HepG2 (cell line): ENCODE results near the gene BARHL2. TPM values are rescaled to one million over a fixed set of nuclear protein-coding genes. Genes with fewer than 3 reads are reported as not detected.

ENCODE experiments used
- ATAC-seq: fragments of 200-7000 bp; cut with Tn5 transposase; 3 replicates; pipeline ENCODE4 v1.9.1; 2020; ENCODE audit warnings: mild to moderate bottlenecking, moderate library complexity
- BruUV-seq: library from RNA; stranded (reverse); fragments of 400-500 nt; replicated peaks from 2 replicates; lab custom pipeline; 2021; lab: Mats Ljungman, UMichigan
- CTCF ChIA-PET: fragments of 300-600 bp; formaldehyde crosslinking; extraction: SDS; loops from one replicate; lab custom pipeline; 2021; ENCODE audit warnings: low total read pairs, inconsistent platforms, low intra/inter-chr PET ratio; lab: Yijun Ruan, JAX
- POLR2A ChIA-PET: fragments of 350-600 bp; sonication (Branson Sonifier 250); formaldehyde crosslinking; loops from one replicate; lab custom pipeline; 2020; ENCODE audit warnings: antibody characterized with exemption, inconsistent platforms; lab: Yijun Ruan, JAX
- DNase-seq: peaks from one replicate; pipeline ENCODE4 v3.0.0-alpha.2; 2015; ENCODE audit warnings: low spot score
- FAIRE-seq: peaks from 3 replicates; lab custom pipeline; 2011; peaks lifted over from hg19 to GRCh38; lab: Jason Lieb, UNC
- H2AFZ ChIP-seq: one replicate; pipeline ENCODE4 v1.6.1; 2011; ENCODE audit warnings: low read length, inconsistent platforms
- H3K27ac ChIP-seq: fragments of 300-600 bp; 3 replicates; pipeline ENCODE4 v1.8.0; 2011; ENCODE audit warnings: mixed run types, mild to moderate bottlenecking, mixed read lengths, low read length, inconsistent platforms; ENCODE audit not compliant: insufficient read depth; ENCODE audit errors: extremely low read length
- H3K27me3 ChIP-seq, 2 experiments: fragments of 200-600 bp in 1 of 2; 2 replicates in 1 of 2; 3 replicates in 1 of 2; pipeline versions ENCODE4 v1.6.0 to v1.8.0; 2011; ENCODE audit warnings: low read length in 2 of 2, mild to moderate bottlenecking in 2 of 2, moderate library complexity in 2 of 2, inconsistent platforms in 1 of 2; ENCODE audit not compliant: insufficient read depth in 2 of 2, control insufficient read depth in 1 of 2
- H3K36me3 ChIP-seq, 2 experiments: fragments of 200-600 bp in 1 of 2; replicated peaks in 1 of 2; 2 replicates in 1 of 2; 3 replicates in 1 of 2; pipeline versions ENCODE4 v1.5.1 to v1.8.0; 2011; ENCODE audit warnings: low read length in 2 of 2, inconsistent platforms in 1 of 2; ENCODE audit not compliant: insufficient read depth in 2 of 2, control insufficient read depth in 1 of 2
- H3K4me1 ChIP-seq: 2 replicates; pipeline ENCODE4 v1.5.1; 2012; ENCODE audit warnings: low read length, inconsistent platforms; ENCODE audit not compliant: insufficient read depth
- H3K4me2 ChIP-seq: 2 replicates; pipeline ENCODE4 v1.6.0; 2011; ENCODE audit warnings: low read depth, low read length, inconsistent platforms
- H3K4me3 ChIP-seq, 3 experiments: fragments of 200-600 bp in 1 of 3; sonication (generic), shearing (Covaris generic) in 1 of 3; replicated peaks in 1 of 3; 2 replicates each; pipeline ENCODE4 v1.5.1; 2011 to 2016; ENCODE audit warnings: low read length in 3 of 3, inconsistent platforms in 2 of 3, low read depth in 2 of 3, mild to moderate bottlenecking in 2 of 3, control low read depth in 1 of 3, mixed read lengths in 1 of 3; ENCODE audit not compliant: insufficient read depth in 1 of 3
- H3K79me2 ChIP-seq: one replicate; pipeline ENCODE4 v1.6.1; 2011; ENCODE audit warnings: low read length, inconsistent platforms; ENCODE audit not compliant: insufficient read depth
- H3K9ac ChIP-seq: 2 replicates; pipeline ENCODE4 v1.6.0; 2011; ENCODE audit warnings: mild to moderate bottlenecking, low read depth, low read length, inconsistent platforms; ENCODE audit not compliant: insufficient read depth
- H3K9me3 ChIP-seq: 2 replicates; pipeline ENCODE4 v1.5.1; 2012; ENCODE audit warnings: mild to moderate bottlenecking, low read length
- H4K20me1 ChIP-seq: 2 replicates; pipeline ENCODE4 v1.6.0; 2011; ENCODE audit warnings: inconsistent platforms, mild to moderate bottlenecking, low read length, moderate library complexity; ENCODE audit not compliant: insufficient read depth
- NFYC ChIP-seq: IDR thresholded peaks from 2 replicates; pipeline ENCODE4 v1.6.1; 2016; ENCODE audit warnings: missing genetic modification reagents, missing compliant biosample characterization
- SALL2 ChIP-seq: sonication (generic); formaldehyde crosslinking; IDR thresholded peaks from 2 replicates; pipeline ENCODE4 v1.8.1; 2023; ENCODE audit warnings: mild to moderate bottlenecking, missing genetic modification reagents, inconsistent platforms
- TGIF2 ChIP-seq: IDR thresholded peaks from 2 replicates; pipeline ENCODE4 v1.6.1; 2016; ENCODE audit warnings: control low read depth, missing compliant biosample characterization
- U2AF2 ChIP-seq: fragments of 200-400 bp; formaldehyde crosslinking; IDR thresholded peaks from 2 replicates; pipeline ENCODE4 v1.6.1; 2017; ENCODE audit warnings: low read depth, mild to moderate bottlenecking, low read length
- ZNF580 ChIP-seq: IDR thresholded peaks from 2 replicates; pipeline ENCODE4 v1.6.1; 2016; ENCODE audit warnings: low read depth, borderline replicate concordance
- ZNF746 ChIP-seq: sonication (generic); formaldehyde crosslinking; IDR thresholded peaks from 2 replicates; pipeline ENCODE4 v1.8.0; 2022; ENCODE audit warnings: mild to moderate bottlenecking, missing genetic modification reagents
- ZUFSP ChIP-seq: sonication (generic); formaldehyde crosslinking; IDR thresholded peaks from 2 replicates; pipeline ENCODE4 v1.9.0; 2021; ENCODE audit warnings: missing genetic modification reagents, mild to moderate bottlenecking, borderline replicate concordance
- WGBS: methylation state at CpG from one replicate; pipeline ENCODE4 v1.1.6; 2017; ENCODE audit warnings: low lambda C conversion rate; 5-methylcytosine and 5-hydroxymethylcytosine counted together
- in situ Hi-C: cut with HindIII; loops from 2 replicates; pipeline ENCODE4 v1.10.0; 2017; ENCODE audit warnings: low pct_unique_long_range_greater_than_20kb; ENCODE audit not compliant: extremely low pct_ligation_motif_present
- intact Hi-C: fragments of 100-400 bp; cut with micrococcal nuclease; formaldehyde crosslinking; loops from one replicate; pipeline ENCODE4 v1.10.0; 2022; ENCODE audit not compliant: unreplicated experiment
- polyA plus RNA-seq, 8 experiments: library from polyadenylated mRNA; depleted of rRNA in 3 of 8; stranded (reverse) in 7 of 8; unstranded in 1 of 8; fragments of >200 nt; fragmentation: Illumina TruSeq in 4 of 8; extraction: Trizol in 4 of 8; gene quantifications; 2 replicates each; pipeline versions ENCODE4 v1.2.1 to v1.2.3, GENCODE V29; 2011 to 2016; ENCODE audit warnings: low read depth in 4 of 8, missing spikeins in 1 of 8, mixed read lengths in 1 of 8; ENCODE audit not compliant: insufficient read depth in 1 of 8
- total RNA-seq, 5 experiments: library from RNA; depleted of rRNA; stranded (reverse); fragments of >200 nt; fragmentation: Illumina TruSeq; extraction: Trizol; gene quantifications; 2 replicates each; pipeline ENCODE4 v1.2.3, GENCODE V29; 2016; ENCODE audit warnings: low read depth in 1 of 5
- TF ChIP-seq, protein P1 (sequence below): sonication (generic); formaldehyde crosslinking; conservative IDR thresholded peaks from 2 replicates; pipeline ENCODE4 v1.4.0; 2020; ENCODE audit warnings: missing genetic modification reagents

The BARHL2 gene
- total and polyA plus RNA-seq, 2 of the 13 experiments (the other 11 are each of a cell fraction or from before 2014, with no cell fraction given) = not detected

DNA sequence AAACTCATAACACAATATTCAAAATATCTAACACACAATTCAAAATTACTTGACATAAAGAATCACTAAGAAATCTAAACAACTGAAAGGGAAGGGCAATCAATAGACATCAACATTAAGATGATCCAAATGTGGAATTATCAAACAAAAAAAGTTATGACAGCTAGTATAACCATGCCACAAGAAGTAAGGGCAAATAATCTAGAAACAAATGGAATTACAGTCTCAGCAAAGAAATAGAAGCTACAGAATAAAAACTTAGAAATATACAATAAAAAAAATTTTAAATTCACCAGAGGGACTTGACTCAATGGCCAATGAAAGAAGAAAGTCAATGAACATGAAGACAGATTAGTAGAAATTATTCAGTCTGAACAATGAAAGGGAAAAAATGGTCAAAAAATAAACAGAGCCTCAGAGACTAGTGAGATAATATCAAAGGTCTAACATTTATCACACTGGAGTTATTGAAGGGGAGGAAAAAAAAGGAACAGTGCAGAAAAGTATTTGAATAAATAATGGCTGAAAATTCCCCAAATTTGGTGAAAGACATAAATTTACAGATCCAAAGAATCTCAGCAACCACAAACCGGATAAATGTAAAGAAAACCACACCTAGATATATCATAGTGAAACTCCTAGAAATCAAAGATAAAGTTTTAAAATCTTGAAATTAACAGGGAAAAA lies 41.8 kb downstream of the BARHL2 start:
- H2AFZ ChIP-seq = no peak overlapping the region
- no peak overlapping the region for H3K4me2 ChIP-seq
- no peak overlapping the region for H3K9ac ChIP-seq
- peaks cover 4% of the 10 kb centered on the region; the same call in 1 of the 2 replicates for H3K9me3 ChIP-seq
- FAIRE-seq = no peak
- ChIA-PET POLR2A (no interaction called here), CTCF (no interaction called here)
- 5% methylated on average over 1 of the region's 1 CpG for WGBS
- H3K4me1 ChIP-seq = no peaks in the 10 kb centered on the region
- no peaks in the 10 kb centered on the region for H3K79me2 ChIP-seq
- H3K27ac ChIP-seq = no peak overlapping the region
- H3K27me3 ChIP-seq = no peaks in the 10 kb centered on the region
- H4K20me1 ChIP-seq = no peaks in the 10 kb centered on the region
- no TSS peak for BruUV-seq
- ATAC-seq = no peak
- in situ Hi-C loops = no loop called here
- H3K36me3 ChIP-seq = no peaks in the 10 kb centered on the region
- TF ChIP-seq ZNF580 (no peak), U2AF2 (no peak), TGIF2 (CRISPR knock-in tag) (no peak), NFYC (CRISPR knock-in tag) (no peak), ZNF746 (CRISPR knock-in tag) (no peak), SALL2 (CRISPR knock-in tag) (no peak), ZUFSP (CRISPR knock-in tag) (no peak)
- TF ChIP-seq, protein P1, sequence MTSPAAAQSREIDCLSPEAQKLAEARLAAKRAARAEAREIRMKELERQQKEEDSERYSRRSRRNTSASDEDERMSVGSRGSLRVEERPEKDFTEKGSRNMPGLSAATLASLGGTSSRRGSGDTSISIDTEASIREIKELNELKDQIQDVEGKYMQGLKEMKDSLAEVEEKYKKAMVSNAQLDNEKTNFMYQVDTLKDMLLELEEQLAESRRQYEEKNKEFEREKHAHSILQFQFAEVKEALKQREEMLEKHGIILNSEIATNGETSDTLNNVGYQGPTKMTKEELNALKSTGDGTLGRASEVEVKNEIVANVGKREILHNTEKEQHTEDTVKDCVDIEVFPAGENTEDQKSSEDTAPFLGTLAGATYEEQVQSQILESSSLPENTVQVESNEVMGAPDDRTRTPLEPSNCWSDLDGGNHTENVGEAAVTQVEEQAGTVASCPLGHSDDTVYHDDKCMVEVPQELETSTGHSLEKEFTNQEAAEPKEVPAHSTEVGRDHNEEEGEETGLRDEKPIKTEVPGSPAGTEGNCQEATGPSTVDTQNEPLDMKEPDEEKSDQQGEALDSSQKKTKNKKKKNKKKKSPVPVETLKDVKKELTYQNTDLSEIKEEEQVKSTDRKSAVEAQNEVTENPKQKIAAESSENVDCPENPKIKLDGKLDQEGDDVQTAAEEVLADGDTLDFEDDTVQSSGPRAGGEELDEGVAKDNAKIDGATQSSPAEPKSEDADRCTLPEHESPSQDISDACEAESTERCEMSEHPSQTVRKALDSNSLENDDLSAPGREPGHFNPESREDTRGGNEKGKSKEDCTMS = no peak
- H3K4me3 ChIP-seq = no peak overlapping the region
- intact Hi-C loops = no loop called here
- DNase-seq = no peak
